Measurements from ENCODE around the gene HIVEP2.

HIVEP2 gene

DNA sequence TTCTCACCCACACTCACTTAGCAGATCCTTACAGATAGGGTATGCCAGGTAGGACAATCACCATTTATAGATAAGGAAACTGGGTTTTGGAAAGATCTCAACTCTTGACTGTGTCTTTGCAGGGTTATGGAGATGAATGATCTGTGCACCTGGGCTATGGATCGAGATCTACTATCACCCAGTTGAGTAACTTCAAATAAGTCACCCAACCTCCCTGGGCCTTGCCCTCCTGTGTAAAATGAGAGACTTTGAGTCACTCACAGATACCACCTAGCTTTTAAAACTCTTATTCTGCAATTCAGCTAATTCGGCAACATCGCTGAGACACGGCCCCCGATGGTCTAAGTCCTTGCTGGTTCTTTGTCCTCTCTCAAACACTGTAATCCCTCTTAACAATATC, 53.5 kb downstream of the HIVEP2 start:
- H3K36me3 ChIP-seq (ENCODE audit: control insufficient read depth, insufficient read depth, low read length): no peaks in the 10 kb centered on the region
- H3K27ac ChIP-seq (ENCODE audit: low read depth, low read length): no peak overlapping the region
- no peak overlapping the region for H3K4me3 ChIP-seq (ENCODE audit: low read depth, low read length)
- no peaks in the 10 kb centered on the region for H3K27me3 ChIP-seq (ENCODE audit: control insufficient read depth, insufficient read depth, low read length)
- no peaks in the 10 kb centered on the region for H3K9me3 ChIP-seq (ENCODE audit: control insufficient read depth, insufficient read depth, low read depth, low read length)
- H3K9ac ChIP-seq (ENCODE audit: low read length): no peak overlapping the region
- 0 out of 2 replicates have a peak, but pooled peaks cover 3% of the 10 kb centered on the region for H3K4me1 ChIP-seq (ENCODE audit: control insufficient read depth, insufficient read depth, low read length)

DNA sequence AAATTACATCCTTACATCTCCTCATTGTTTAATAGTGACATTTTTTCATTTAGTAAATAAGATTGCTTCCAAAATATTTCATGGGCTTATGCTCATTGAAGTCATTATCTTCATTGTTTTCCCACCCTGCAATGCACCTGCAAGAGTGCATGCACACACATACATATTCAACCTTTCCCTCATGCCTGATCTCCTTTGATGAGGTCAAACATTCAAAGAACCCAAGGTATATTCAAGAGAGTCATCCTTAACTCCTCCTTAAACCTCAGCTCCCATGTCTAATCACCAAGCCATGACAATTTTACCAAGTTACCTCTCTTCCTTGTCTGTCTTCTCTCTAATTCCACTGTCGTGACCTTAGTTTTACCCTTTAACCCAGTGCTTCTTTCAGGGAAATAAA, 56.5 kb downstream of the HIVEP2 start:
- Histone ChIP-seq H3K9ac (ENCODE audit: low read length) (no peak overlapping the region), H3K4me3 (ENCODE audit: low read depth, low read length) (no peak overlapping the region), H3K9me3 (ENCODE audit: control insufficient read depth, insufficient read depth, low read depth, low read length) (no peaks in the 10 kb centered on the region), H3K36me3 (ENCODE audit: control insufficient read depth, insufficient read depth, low read length) (no peaks in the 10 kb centered on the region), H3K4me1 (ENCODE audit: control insufficient read depth, insufficient read depth, low read length) (peaks cover 25% of the 10 kb centered on the region), H3K27me3 (ENCODE audit: control insufficient read depth, insufficient read depth, low read length) (no peaks in the 10 kb centered on the region), H3K27ac (ENCODE audit: low read depth, low read length) (no peak overlapping the region)

DNA sequence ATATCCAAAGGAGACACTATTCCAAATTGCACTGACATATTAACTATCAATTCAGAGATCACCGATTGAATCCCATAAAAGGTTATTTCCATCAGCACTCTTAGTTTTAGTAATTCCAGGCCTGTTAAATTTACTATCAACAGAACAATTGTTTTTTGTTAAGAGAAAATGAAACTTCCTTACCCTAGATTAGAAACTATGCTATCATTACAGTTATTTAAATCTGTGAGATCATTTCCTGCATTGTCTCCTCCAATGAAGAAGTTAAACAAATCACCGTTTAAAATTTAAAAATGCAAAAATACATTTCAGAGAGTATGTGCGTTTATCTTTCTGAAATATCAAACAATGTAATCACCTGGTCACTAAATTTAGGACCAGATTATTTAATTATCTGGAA, 57.5 kb downstream of the HIVEP2 start:
- Histone ChIP-seq H3K4me1 (ENCODE audit: control insufficient read depth, insufficient read depth, low read length) (peaks cover 35% of the 10 kb centered on the region), H3K27ac (ENCODE audit: low read depth, low read length) (no peak overlapping the region)

DNA sequence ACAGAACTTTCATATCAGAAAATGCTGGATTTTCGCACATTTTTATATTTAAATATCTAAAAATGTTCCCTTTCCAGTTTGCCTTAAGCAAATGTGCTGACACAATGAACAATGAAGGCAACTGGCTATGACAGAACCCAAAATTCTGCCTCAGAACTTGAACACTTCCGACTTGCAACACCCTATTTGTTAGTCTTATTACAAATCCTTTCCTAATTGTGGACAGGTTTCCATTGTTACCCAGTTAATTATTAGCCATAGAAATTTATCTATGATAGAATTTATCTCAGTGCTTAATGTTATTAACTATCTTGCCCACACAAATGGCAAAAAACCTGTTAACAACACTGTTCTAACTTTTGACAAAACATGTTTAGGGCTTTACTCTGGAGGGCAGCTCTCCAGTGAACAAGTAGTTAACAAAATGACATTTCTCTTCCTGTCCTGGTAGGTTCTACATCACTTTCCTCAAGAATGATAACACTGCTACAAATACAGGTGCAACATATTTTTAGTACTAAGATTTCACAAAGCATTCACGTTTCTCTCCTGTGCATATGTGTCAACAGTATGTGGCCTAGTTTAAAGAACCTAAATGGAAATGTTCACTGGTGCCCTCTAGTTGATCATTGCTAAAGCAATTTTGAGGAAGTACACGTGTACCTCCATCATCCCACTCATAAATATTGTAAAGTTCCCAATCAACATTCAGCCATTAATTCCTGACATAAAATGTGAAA, 58.4 kb downstream of the HIVEP2 start:
- H3K36me3 ChIP-seq (ENCODE audit: control insufficient read depth, insufficient read depth, low read length): no peaks in the 10 kb centered on the region
- H3K4me1 ChIP-seq (ENCODE audit: control insufficient read depth, insufficient read depth, low read length): peaks cover 35% of the 10 kb centered on the region
- H3K9me3 ChIP-seq (ENCODE audit: control insufficient read depth, insufficient read depth, low read depth, low read length): no peaks in the 10 kb centered on the region
- no peak overlapping the region for H3K4me3 ChIP-seq (ENCODE audit: low read depth, low read length)
- H3K9ac ChIP-seq (ENCODE audit: low read length): no peak overlapping the region
- H3K27me3 ChIP-seq (ENCODE audit: control insufficient read depth, insufficient read depth, low read length): no peaks in the 10 kb centered on the region
- H3K27ac ChIP-seq (ENCODE audit: low read depth, low read length): no peak overlapping the region

More for the DNA sequence above, 57.5 kb downstream of the HIVEP2 start:
- no peak overlapping the region for H3K9ac ChIP-seq (ENCODE audit: low read length)
- no peaks in the 10 kb centered on the region for H3K9me3 ChIP-seq (ENCODE audit: control insufficient read depth, insufficient read depth, low read depth, low read length)
- no peaks in the 10 kb centered on the region for H3K27me3 ChIP-seq (ENCODE audit: control insufficient read depth, insufficient read depth, low read length)
- no peaks in the 10 kb centered on the region for H3K36me3 ChIP-seq (ENCODE audit: control insufficient read depth, insufficient read depth, low read length)
- H3K4me3 ChIP-seq (ENCODE audit: low read depth, low read length): no peak overlapping the region

DNA sequence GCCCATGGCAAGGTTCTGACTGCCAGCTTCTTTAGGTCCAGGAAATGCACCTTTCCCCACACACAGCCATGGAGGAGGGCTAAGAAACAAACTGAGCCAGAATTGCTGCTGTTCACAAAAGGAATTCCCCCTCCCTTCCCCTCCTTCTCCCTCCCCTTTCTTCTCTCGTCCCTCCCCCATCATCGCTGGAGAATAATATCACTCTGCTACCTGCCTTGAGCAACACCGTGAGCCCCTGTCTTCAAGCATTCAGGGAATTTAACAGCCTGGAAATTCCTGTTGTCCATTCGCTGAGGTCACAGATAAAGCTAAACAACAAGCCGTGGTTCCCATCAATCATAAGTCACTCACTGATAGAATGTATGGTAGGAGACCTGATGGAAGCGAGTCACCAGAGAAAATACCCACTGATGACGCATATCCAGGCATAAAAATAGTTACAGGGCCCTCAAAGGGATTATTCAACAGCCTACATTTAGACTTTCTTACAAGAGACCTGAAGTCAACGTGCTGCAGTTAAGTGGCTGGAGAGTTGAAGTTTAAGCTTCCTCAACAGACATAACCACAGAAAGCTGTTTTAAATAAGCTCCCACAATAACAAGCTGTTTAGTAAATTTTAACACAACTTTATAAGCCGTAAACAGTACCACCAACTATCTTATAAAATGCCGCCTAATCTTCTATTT, 59.7 kb downstream of the HIVEP2 start:
- Histone ChIP-seq H3K27ac (ENCODE audit: low read depth, low read length) (peak overlapping the region; percentile 24; the same call in 1 of the 2 replicates), H3K9ac (ENCODE audit: low read length) (peak overlapping the region; percentile 7), H3K4me3 (ENCODE audit: low read depth, low read length) (peak overlapping the region; percentile 30)

DNA sequence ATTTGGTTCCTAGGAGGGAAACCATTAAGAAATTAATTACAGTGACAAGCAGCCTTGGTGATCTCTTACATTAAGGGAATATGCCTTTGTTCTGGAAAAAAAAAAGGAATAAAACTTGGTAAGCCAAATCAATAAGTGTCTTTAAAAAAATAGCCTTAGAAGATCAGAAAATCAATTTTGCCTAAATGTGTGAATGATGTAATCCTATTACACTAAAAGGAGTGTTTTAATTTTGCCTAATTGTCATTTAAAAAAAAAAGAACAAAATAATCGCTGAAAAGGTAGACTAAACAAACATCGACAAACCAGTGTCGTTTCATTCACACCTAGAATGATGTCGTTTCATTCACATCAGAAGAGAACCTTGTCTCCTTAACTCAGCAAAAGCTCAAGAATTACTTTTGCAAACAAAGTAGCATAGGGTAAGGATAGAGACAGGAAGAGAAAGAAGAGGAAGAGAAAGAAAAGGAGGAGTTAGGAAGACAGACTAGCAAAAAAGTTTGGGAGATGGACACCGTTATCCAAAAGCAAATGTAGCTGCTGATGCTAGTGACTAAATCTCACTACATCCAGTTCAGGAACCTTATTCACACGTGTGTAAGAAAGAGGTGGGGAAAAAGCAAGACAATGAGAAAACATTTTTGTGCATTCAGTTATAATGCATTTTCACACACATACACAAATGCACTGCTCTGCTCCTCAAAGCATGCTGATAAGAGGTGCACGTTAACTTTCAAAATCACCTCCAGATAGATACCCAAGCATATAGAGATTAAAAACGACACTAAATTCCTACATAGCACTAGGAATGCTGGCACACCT, 60.6 kb downstream of the HIVEP2 start:
- Histone ChIP-seq H3K27ac (ENCODE audit: low read depth, low read length) (peak overlapping the region; percentile 11; the same call in 1 of the 2 replicates), H3K9me3 (ENCODE audit: control insufficient read depth, insufficient read depth, low read depth, low read length) (no peaks in the 10 kb centered on the region), H3K4me1 (ENCODE audit: control insufficient read depth, insufficient read depth, low read length) (peaks cover 35% of the 10 kb centered on the region), H3K4me3 (ENCODE audit: low read depth, low read length) (peak overlapping the region; percentile 30), H3K27me3 (ENCODE audit: control insufficient read depth, insufficient read depth, low read length) (no peaks in the 10 kb centered on the region), H3K36me3 (ENCODE audit: control insufficient read depth, insufficient read depth, low read length) (no peaks in the 10 kb centered on the region), H3K9ac (ENCODE audit: low read length) (peak overlapping the region; percentile 7)

More for the DNA sequence above, 59.7 kb downstream of the HIVEP2 start:
- no peaks in the 10 kb centered on the region for H3K9me3 ChIP-seq (ENCODE audit: control insufficient read depth, insufficient read depth, low read depth, low read length)
- H3K36me3 ChIP-seq (ENCODE audit: control insufficient read depth, insufficient read depth, low read length): no peaks in the 10 kb centered on the region
- H3K4me1 ChIP-seq (ENCODE audit: control insufficient read depth, insufficient read depth, low read length): peaks cover 35% of the 10 kb centered on the region
- H3K27me3 ChIP-seq (ENCODE audit: control insufficient read depth, insufficient read depth, low read length): no peaks in the 10 kb centered on the region

DNA sequence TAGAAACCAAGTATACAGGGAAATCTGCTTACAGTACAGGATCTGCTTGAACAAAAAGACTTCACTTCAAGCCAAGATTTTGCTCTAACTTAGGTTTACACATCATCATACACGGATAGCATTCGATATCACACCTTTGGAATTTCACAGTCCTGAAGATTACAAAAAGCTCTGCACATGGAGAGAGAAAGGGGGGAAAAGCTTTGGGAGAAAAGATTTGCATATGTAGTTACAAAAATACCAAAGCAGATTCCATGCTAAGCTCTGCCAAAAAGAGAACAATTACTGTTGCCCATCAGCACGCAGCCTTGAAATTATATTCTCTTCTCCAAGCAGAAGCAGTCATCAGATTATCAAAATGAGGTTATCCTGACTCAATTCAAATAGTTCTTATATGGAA, 62.0 kb downstream of the HIVEP2 start:
- Histone ChIP-seq H3K9me3 (ENCODE audit: control insufficient read depth, insufficient read depth, low read depth, low read length) (no peaks in the 10 kb centered on the region), H3K27ac (ENCODE audit: low read depth, low read length) (no peak overlapping the region), H3K36me3 (ENCODE audit: control insufficient read depth, insufficient read depth, low read length) (no peaks in the 10 kb centered on the region), H3K27me3 (ENCODE audit: control insufficient read depth, insufficient read depth, low read length) (no peaks in the 10 kb centered on the region), H3K4me1 (ENCODE audit: control insufficient read depth, insufficient read depth, low read length) (peaks cover 38% of the 10 kb centered on the region), H3K4me3 (ENCODE audit: low read depth, low read length) (no peak overlapping the region), H3K9ac (ENCODE audit: low read length) (no peak overlapping the region)

DNA sequence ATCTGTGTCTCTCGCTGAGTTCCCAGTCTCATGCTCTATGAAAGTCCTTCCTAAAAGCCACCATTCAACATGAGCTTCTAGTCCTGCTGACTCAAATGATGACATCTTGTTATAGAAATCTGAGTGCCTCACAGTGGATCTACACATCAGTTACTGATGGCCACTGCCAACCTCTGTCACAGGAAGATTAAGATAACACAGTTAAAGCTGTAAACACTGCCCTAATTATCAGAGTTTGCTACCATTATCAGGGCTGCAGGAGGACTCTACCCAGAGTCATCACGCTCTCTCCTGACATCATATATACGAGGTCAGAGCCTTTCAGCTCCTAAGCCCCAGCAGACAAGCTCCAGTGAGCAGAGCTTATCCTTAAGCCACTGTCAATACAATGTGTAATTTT, 63.2 kb downstream of the HIVEP2 start:
- Histone ChIP-seq H3K4me1 (ENCODE audit: control insufficient read depth, insufficient read depth, low read length) (peaks cover 38% of the 10 kb centered on the region), H3K27ac (ENCODE audit: low read depth, low read length) (no peak overlapping the region), H3K27me3 (ENCODE audit: control insufficient read depth, insufficient read depth, low read length) (no peaks in the 10 kb centered on the region), H3K36me3 (ENCODE audit: control insufficient read depth, insufficient read depth, low read length) (no peaks in the 10 kb centered on the region), H3K4me3 (ENCODE audit: low read depth, low read length) (no peak overlapping the region), H3K9ac (ENCODE audit: low read length) (no peak overlapping the region), H3K9me3 (ENCODE audit: control insufficient read depth, insufficient read depth, low read depth, low read length) (no peaks in the 10 kb centered on the region)

DNA sequence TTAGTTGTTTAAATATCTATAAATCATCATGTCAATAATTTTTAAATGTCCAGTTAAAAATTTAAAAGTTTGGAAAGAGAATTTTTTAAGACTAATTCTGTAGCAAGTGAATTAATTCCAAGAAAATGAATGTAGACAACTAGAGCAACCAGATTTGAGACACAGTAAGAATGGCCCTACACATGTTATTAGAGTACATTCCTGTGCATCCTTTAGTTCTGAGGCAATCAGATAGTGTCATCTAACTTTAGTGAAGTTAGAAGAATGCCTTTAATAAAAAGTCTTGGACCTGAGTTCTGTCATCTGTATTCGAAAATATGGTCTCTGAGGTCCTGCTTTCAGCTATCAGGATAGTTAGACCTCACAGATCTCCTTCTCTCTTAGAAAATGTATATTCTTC, 63.7 kb downstream of the HIVEP2 start:
- H3K4me3 ChIP-seq (ENCODE audit: low read depth, low read length): no peak overlapping the region
- H3K27me3 ChIP-seq (ENCODE audit: control insufficient read depth, insufficient read depth, low read length): no peaks in the 10 kb centered on the region
- H3K9ac ChIP-seq (ENCODE audit: low read length): no peak overlapping the region
- H3K9me3 ChIP-seq (ENCODE audit: control insufficient read depth, insufficient read depth, low read depth, low read length): no peaks in the 10 kb centered on the region
- no peaks in the 10 kb centered on the region for H3K36me3 ChIP-seq (ENCODE audit: control insufficient read depth, insufficient read depth, low read length)
- H3K4me1 ChIP-seq (ENCODE audit: control insufficient read depth, insufficient read depth, low read length): peaks cover 36% of the 10 kb centered on the region
- no peak overlapping the region for H3K27ac ChIP-seq (ENCODE audit: low read depth, low read length)

DNA sequence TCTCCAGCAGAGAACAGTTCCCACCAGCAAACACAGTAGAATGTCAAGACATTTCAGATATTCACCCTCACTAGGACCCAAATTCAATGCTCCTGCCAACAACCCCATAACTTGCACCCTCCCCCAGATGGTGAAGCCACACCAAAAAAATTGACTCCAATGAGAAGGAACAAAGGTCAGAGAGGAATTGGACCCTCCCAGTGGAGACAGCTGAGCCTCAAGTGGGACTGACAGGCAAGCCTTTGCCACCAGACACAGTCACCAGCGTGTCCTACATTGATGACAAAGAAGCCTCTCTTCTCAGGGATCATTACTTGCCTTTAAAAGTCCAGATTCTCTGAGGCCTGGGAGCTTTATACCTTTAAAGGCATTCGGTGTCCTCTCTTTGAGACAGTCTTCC, 64.8 kb downstream of the HIVEP2 start:
- Histone ChIP-seq H3K9me3 (ENCODE audit: control insufficient read depth, insufficient read depth, low read depth, low read length) (no peaks in the 10 kb centered on the region), H3K27ac (ENCODE audit: low read depth, low read length) (no peak overlapping the region), H3K27me3 (ENCODE audit: control insufficient read depth, insufficient read depth, low read length) (no peaks in the 10 kb centered on the region), H3K9ac (ENCODE audit: low read length) (no peak overlapping the region), H3K4me3 (ENCODE audit: low read depth, low read length) (no peak overlapping the region), H3K36me3 (ENCODE audit: control insufficient read depth, insufficient read depth, low read length) (no peaks in the 10 kb centered on the region), H3K4me1 (ENCODE audit: control insufficient read depth, insufficient read depth, low read length) (peaks cover 30% of the 10 kb centered on the region)

DNA sequence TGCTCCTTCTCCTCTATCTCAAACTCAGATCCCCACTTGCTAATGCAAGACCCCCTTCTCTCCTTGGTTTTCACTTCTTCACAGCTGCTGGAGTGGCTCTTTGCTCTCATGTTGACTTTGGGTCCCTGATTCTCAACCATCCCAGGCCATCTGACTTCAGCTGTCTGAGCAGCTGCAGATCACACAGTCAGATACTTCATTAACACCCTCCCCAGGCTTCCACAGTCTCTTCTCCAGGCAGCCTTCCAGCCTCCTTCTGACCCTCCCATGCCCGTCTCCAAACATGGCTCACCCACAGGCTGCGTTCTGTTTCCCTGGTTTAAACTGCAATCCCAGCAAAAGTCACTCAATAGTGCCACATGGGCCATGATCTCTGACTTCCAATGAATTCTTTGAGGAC, 65.4 kb downstream of the HIVEP2 start:
- Histone ChIP-seq H3K27me3 (ENCODE audit: control insufficient read depth, insufficient read depth, low read length) (no peaks in the 10 kb centered on the region), H3K9ac (ENCODE audit: low read length) (no peak overlapping the region), H3K4me3 (ENCODE audit: low read depth, low read length) (no peak overlapping the region), H3K27ac (ENCODE audit: low read depth, low read length) (no peak overlapping the region), H3K36me3 (ENCODE audit: control insufficient read depth, insufficient read depth, low read length) (no peaks in the 10 kb centered on the region), H3K4me1 (ENCODE audit: control insufficient read depth, insufficient read depth, low read length) (peaks cover 30% of the 10 kb centered on the region), H3K9me3 (ENCODE audit: control insufficient read depth, insufficient read depth, low read depth, low read length) (no peaks in the 10 kb centered on the region)

Data from HUES6 (cell line).